G401.6 (cell line): ENCODE measurements around the gene MPZL1.

Experiments
- FAIRE-seq: peaks from 2 replicates; lab custom pipeline; 2012; peaks lifted over from hg19 to GRCh38; lab: Jason Lieb, UNC

The MPZL1 gene

GRCh38 chr1:167721617-167722151 lies at the start of gene MPZL1:
Gene MPZL1, plus strand, starts transcription at chr1:167721982. Its CDS starts 170 bp downstream, at chr1:167722152.
- FAIRE-seq: no peak

- FAIRE-seq: no peak
Observed at GRCh38 chr1:167672831-167673230, 49.0 kb upstream of the MPZL1 start.

GRCh38 chr1:167673265-167673664 lies 48.5 kb upstream of the MPZL1 start:
- no peak for FAIRE-seq

- no peak for FAIRE-seq
Observed at GRCh38 chr1:167674156-167674555, 47.6 kb upstream of the MPZL1 start.

GRCh38 chr1:167675440-167675839 lies 46.3 kb upstream of the MPZL1 start:
- no peak for FAIRE-seq

- no peak for FAIRE-seq
Observed at GRCh38 chr1:167676205-167676915, 45.4 kb upstream of the MPZL1 start.

- FAIRE-seq: no peak
Observed at GRCh38 chr1:167676916-167677848, 44.6 kb upstream of the MPZL1 start.

- FAIRE-seq: no peak
Observed at GRCh38 chr1:167678422-167678821, 43.4 kb upstream of the MPZL1 start.

GRCh38 chr1:167678838-167679237 lies 42.9 kb upstream of the MPZL1 start:
- no peak for FAIRE-seq

GRCh38 chr1:167679714-167680113 lies 42.1 kb upstream of the MPZL1 start:
- FAIRE-seq: no peak

- no peak for FAIRE-seq
Observed at GRCh38 chr1:167681024-167681423, 40.8 kb upstream of the MPZL1 start.

GRCh38 chr1:167681451-167682098 lies 40.2 kb upstream of the MPZL1 start:
- FAIRE-seq: no peak

GRCh38 chr1:167683226-167683625 lies 38.6 kb upstream of the MPZL1 start:
- no peak for FAIRE-seq

GRCh38 chr1:167683641-167684502 lies 37.9 kb upstream of the MPZL1 start:
- FAIRE-seq: no peak

GRCh38 chr1:167685844-167686243 lies 35.9 kb upstream of the MPZL1 start:
- no peak for FAIRE-seq

- peak; percentile 94 for FAIRE-seq
Observed at GRCh38 chr1:167687919-167688519, 33.8 kb upstream of the MPZL1 start.

- FAIRE-seq: no peak
Observed at GRCh38 chr1:167689567-167689920, 32.2 kb upstream of the MPZL1 start.

- no peak for FAIRE-seq
Observed at GRCh38 chr1:167690053-167690452, 31.7 kb upstream of the MPZL1 start.

- no peak for FAIRE-seq
Observed at GRCh38 chr1:167693425-167694045, 28.2 kb upstream of the MPZL1 start.

- no peak for FAIRE-seq
Observed at GRCh38 chr1:167694691-167695090, 27.1 kb upstream of the MPZL1 start.

GRCh38 chr1:167695147-167695546 lies 26.6 kb upstream of the MPZL1 start:
- no peak for FAIRE-seq
